Neural crest cell (in vitro differentiated cells): Measurements from ENCODE around the gene PRKN. TPM values are rescaled to one million over a fixed set of nuclear protein-coding genes. Genes with fewer than 3 reads are reported as not detected.
"Not testable (repeated sequence)": the region's sequence is repeated elsewhere in the genome, so short reads cannot be mapped to it uniquely, and the experiment has no call there.

Source experiments
- DNase-seq: peaks from one replicate; pipeline ENCODE4 v3.0.0; 2021; ENCODE audit warnings: low read depth, mixed read lengths, low spot score
- H3K27ac Mint-ChIP-seq: one replicate; pipeline ENCODE4 v1.8.0; 2021; ENCODE audit warnings: mild to moderate bottlenecking, mixed read lengths; ENCODE audit not compliant: unreplicated experiment
- H3K27me3 Mint-ChIP-seq: 2 replicates; pipeline ENCODE4 v1.8.0; 2021; ENCODE audit warnings: low read depth, mild to moderate bottlenecking, mixed read lengths
- H3K36me3 Mint-ChIP-seq: 2 replicates; pipeline ENCODE4 v1.8.0; 2021; ENCODE audit warnings: low read depth, mild to moderate bottlenecking, mixed read lengths
- H3K4me1 Mint-ChIP-seq: 2 replicates; pipeline ENCODE4 v1.8.0; 2021; ENCODE audit warnings: mixed read lengths
- H3K4me3 Mint-ChIP-seq: one replicate; pipeline ENCODE4 v1.8.0; 2021; ENCODE audit warnings: mild to moderate bottlenecking, mixed read lengths
- H3K9me3 Mint-ChIP-seq: 2 replicates; pipeline ENCODE4 v1.8.0; 2021; ENCODE audit warnings: mixed read lengths
- CTCF ChIP-seq: fragments of 200-600 bp; sonication (generic); conservative IDR thresholded peaks from 2 replicates; pipeline ENCODE4 v1.5.0; 2021; ENCODE audit warnings: antibody characterized with exemption, mild to moderate bottlenecking
- total RNA-seq: library from RNA; stranded (reverse); gene quantifications from 2 replicates; pipeline ENCODE4 v1.2.1, GENCODE V29; 2021

The PRKN gene
- total RNA-seq, 1 donor from 2014 or later: 3.2 TPM

DNA sequence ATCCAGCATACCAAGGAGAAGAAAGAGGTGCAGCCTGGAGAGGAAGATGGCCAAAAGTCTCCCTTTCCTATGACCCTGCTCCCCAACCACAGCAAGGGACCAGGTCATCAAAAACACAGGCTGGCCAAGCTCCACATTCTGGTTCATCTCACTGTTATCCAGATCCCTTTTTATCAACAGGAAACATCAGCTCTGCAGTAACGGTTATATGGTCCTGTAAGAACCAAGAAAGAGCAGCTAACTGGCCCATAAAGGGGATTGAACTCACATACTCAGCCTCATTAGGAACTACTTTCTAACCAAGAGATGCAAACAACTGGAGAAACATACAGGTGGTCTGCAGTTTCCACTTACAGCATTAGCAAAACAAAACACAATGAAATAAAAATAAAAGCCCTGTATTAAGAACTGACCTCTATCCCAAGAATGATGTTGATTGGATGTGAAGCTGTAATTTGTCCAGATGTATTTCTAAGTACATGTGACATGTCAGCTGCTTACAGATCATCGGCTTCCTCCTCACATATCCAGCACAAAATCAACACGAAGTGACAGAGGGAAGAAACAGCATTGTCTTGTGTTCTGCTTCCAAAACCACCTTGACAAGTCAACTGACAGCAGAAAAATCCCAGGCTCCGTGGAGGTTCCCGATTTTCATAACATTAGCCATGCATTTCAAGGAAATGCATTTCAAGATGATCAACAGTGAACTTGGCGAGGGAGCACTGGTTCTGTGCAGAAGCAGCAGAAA, 896.5 kb downstream of the PRKN start:
- Mint-ChIP-seq H3K27ac (no peak overlapping the region), H3K4me1 (peaks cover 10% of the 10 kb centered on the region), H3K27me3 (no peaks in the 10 kb centered on the region), H3K36me3 (no peaks in the 10 kb centered on the region), H3K4me3 (no peak overlapping the region), H3K9me3 (no peaks in the 10 kb centered on the region)
- TF ChIP-seq CTCF: no peak
- DNase-seq: no peak

- H3K27me3 Mint-ChIP-seq: no peaks in the 10 kb centered on the region
- TF ChIP-seq CTCF: no peak
- DNase-seq: no peak
- no peaks in the 10 kb centered on the region for H3K9me3 Mint-ChIP-seq
- H3K27ac Mint-ChIP-seq: no peak overlapping the region
- H3K4me1 Mint-ChIP-seq: peaks cover 10% of the 10 kb centered on the region
- no peak overlapping the region for H3K4me3 Mint-ChIP-seq
- H3K36me3 Mint-ChIP-seq: no peaks in the 10 kb centered on the region
Measured at GRCh38 chr6:161829291-161829729, 898.3 kb downstream of the PRKN start.

- no peak for DNase-seq
- Mint-ChIP-seq H3K27ac (no peak overlapping the region), H3K9me3 (no peaks in the 10 kb centered on the region), H3K4me1 (peaks cover 10% of the 10 kb centered on the region), H3K4me3 (no peak overlapping the region), H3K27me3 (no peaks in the 10 kb centered on the region), H3K36me3 (no peaks in the 10 kb centered on the region)
- no peak for TF ChIP-seq CTCF
Measured at GRCh38 chr6:161828355-161828754, 899.2 kb downstream of the PRKN start.

DNA sequence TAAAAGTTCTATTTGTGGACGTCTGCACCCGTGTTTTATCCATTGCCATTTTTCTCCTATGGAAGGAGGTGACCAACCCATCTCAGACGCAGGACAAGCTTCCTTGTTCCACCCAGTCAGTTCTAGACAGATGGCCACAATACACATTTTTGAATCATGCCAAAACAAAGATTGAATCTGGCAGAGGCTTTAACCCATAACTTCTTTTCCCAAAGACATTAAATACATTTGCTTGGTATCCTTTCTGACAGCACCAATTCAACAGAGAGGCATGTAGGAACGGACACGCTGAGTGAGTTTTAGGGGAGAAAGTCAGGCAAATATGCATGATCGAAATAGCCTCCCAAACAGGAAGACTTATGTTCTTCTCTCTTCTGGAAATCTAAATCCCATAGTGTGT, 901.1 kb downstream of the PRKN start:
- Mint-ChIP-seq H3K36me3 (no peaks in the 10 kb centered on the region), H3K4me1 (peaks cover 10% of the 10 kb centered on the region), H3K27me3 (no peaks in the 10 kb centered on the region), H3K4me3 (no peak overlapping the region), H3K27ac (no peak overlapping the region), H3K9me3 (no peaks in the 10 kb centered on the region)
- no peak for TF ChIP-seq CTCF
- DNase-seq: no peak

DNA sequence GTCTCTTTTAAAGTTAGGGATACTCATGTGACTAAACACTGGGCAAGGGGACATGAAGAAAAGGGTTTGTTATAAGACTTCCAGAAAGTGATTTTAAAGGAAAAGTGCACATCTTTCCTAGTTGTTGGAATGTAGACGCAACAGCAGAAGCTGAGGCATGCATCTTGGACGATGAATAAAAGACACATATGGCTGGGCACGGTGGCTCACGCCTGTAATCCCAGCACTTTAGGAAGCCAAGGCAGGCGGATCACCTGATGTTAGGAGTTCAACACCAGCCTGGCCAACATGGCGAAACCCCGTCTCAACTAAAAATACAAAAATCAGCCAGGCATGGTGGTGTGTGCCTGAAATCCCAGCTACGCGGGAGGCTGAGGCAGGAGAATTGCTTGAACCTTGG, 905.4 kb downstream of the PRKN start:
- not testable (repeated sequence) for H3K4me1 Mint-ChIP-seq, H3K4me3 Mint-ChIP-seq, H3K36me3 Mint-ChIP-seq, H3K9me3 Mint-ChIP-seq, H3K27ac Mint-ChIP-seq, DNase-seq, H3K27me3 Mint-ChIP-seq

DNA sequence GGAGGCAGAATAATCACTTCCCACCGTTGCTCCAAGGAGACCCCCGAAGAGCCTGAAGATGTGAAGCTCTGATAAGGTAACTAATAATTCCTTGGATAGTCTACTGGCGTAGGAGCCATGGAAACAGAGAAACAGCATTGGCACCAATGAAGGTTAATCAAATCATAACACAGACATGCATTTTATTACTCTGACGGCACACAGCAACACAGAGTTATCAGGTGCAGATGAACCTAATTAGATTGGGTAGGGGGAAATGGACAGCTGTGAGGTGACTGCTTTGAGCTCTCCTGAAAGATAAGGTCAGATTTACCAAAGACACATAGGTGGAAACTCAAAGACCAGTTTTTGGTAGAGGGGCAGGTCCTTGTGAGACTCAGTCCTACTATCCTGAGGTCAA, 909.7 kb downstream of the PRKN start:
- Mint-ChIP-seq H3K4me3 (no peak overlapping the region), H3K36me3 (no peaks in the 10 kb centered on the region), H3K27ac (no peak overlapping the region), H3K27me3 (no peaks in the 10 kb centered on the region), H3K9me3 (no peaks in the 10 kb centered on the region), H3K4me1 (peaks cover 5% of the 10 kb centered on the region)
- no peak for TF ChIP-seq CTCF
- no peak for DNase-seq
